Bronchus fibroblast of lung (primary cell): ENCODE measurements around the gene CD320. TPM values are rescaled to one million over a fixed set of nuclear protein-coding genes. Genes with fewer than 3 reads are reported as not detected.

ENCODE experiments used
- total RNA-seq: library from RNA; depleted of rRNA; stranded (reverse); fragments of >200 nt; gene quantifications from 2 replicates; pipeline ENCODE4 v1.2.3, GENCODE V29; 2015

The CD320 gene
- total RNA-seq, result 87.0 and 92.6 TPM in 2 replicates

GRCh38 chr19:8307965-8308866 is at the start of gene CD320:
CD320 (minus strand) TSS chr19:8308358; CDS start chr19:8308290, 68 bp downstream.

DNA sequence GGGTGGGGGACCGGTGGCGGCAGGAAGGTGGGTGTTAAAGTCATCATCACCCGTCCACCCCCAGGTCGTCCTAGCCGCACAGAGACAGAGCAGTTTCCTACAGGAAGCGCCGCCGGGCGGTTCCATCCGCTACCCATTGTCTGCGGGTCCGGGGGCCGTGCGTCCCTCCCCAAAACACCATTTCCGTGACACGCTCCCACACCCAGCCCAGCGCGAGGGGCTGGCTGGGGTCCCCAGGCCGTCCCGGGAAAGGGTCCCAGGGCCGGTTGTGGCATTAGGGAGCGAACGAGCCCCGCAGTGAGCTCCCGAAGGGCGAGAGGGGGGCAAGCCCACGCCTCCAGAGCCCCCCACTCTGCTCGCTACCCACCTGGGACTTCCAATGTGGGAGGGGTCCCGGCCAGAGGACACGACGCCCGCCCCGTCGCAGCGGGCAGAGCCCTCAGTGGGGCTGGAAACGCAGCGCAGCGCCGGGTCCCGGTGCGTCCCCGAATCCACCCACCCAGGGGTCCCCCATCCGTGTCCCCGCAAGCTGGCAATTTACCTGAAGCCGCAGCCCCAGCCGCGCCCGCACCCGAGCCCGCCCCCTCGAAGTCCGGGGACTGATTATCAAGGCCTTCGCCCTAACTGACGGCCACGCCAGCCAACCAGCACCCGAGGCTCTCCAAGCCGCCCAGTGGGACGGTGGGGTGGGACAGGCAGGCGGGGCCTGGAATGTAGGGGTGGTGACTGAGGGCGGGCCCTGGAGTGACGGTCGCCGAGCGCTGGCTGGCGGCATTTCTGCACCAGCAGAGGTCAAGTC is 34.7 kb upstream of the CD320 start, which contains the start of gene KANK3:
Gene KANK3, minus strand, starts transcription at position 579 of the 799 bp plus-strand sequence. CDS start 5,434 bp downstream, outside the sequence.

GRCh38 chr19:8321067-8321985 is 13.2 kb upstream of the CD320 start, which contains the start of the genes NDUFA7 and RPS28:
NDUFA7 (minus strand) TSS chr19:8321375; CDS start chr19:8321358, 17 bp downstream.
RPS28 (plus strand) TSS chr19:8321496; CDS start chr19:8321531, 35 bp downstream.

Other genes starting within 250 kb of the CD320 start
- not detected in 2 replicates for gene FBN3, start 158.8 kb downstream of the CD320 start, total RNA-seq
- 6.7 and 9.1 TPM in 2 replicates for gene CERS4, start 99.0 kb downstream of the CD320 start, total RNA-seq
- 51.6 and 59.5 TPM in 2 replicates for gene NDUFA7, start 13.0 kb upstream of the CD320 start, total RNA-seq
- gene RPS28, start 13.1 kb upstream of the CD320 start, total RNA-seq, result 362 and 493 TPM in 2 replicates
- 0.15 and 0.17 TPM in 2 replicates for gene KANK3, start 34.9 kb upstream of the CD320 start, total RNA-seq
- gene ANGPTL4, start 55.8 kb upstream of the CD320 start, total RNA-seq, result 0.17 and 0.59 TPM in 2 replicates
- 8.9 and 12.9 TPM in 2 replicates for gene RAB11B, start 82.0 kb upstream of the CD320 start, total RNA-seq
- 34.5 and 47.1 TPM in 2 replicates for gene MARCHF2, start 104.9 kb upstream of the CD320 start, total RNA-seq
- 69.4 and 83.1 TPM in 2 replicates for gene HNRNPM, start 136.6 kb upstream of the CD320 start, total RNA-seq
- not detected in 2 replicates for gene PRAM1, start 194.3 kb upstream of the CD320 start, total RNA-seq
- 3.5 and 3.7 TPM in 2 replicates for gene ZNF414, start 205.8 kb upstream of the CD320 start, total RNA-seq